ENCODE measurements around the gene MARCHF10.
A peak's percentile ranks its signal among the peaks of the same experiment; 100 is the strongest.

Gene MARCHF10

GRCh38 chr17:62713086-62713881 is 94.8 kb downstream of the MARCHF10 start:
- Histone ChIP-seq H3K27ac (ENCODE audit: insufficient read depth in 1 of 2, low read depth in 1 of 2, low read length in 2 of 2, poor library complexity in 1 of 2, severe bottlenecking in 2 of 2) (no peak overlapping the region), H3K4me1 (ENCODE audit: control extremely low read depth in 1 of 4, control insufficient read depth in 4 of 4, insufficient read depth in 4 of 4, low read length in 3 of 4) (no peaks in the 10 kb centered on the region), H3K36me3 (ENCODE audit: control insufficient read depth in 4 of 4, insufficient read depth in 4 of 4, low read length in 3 of 4) (no peaks in the 10 kb centered on the region), H3K27me3 (replicated peaks in 2 of 5; ENCODE audit: control insufficient read depth in 4 of 5, insufficient read depth in 5 of 5, low read length in 4 of 5) (no peaks in the 10 kb centered on the region), H3K9me3 (ENCODE audit: control extremely low read depth in 1 of 5, control insufficient read depth in 4 of 5, insufficient read depth in 2 of 5, low read depth in 1 of 5, low read length in 4 of 5) (peaks cover 0 to 8% (median 4%) of the 10 kb centered on the region in 5 experiments), H3K4me3 (ENCODE audit: control insufficient read depth in 1 of 7, extremely low read depth in 1 of 7, insufficient read depth in 4 of 7, low read depth in 2 of 7, low read length in 6 of 7) (no peak overlapping the region)
- DNase-seq, result no peak
- WGBS (ENCODE audit: insufficient coverage), result 94% methylated on average over 12 of the region's 17 CpGs
- ChIA-PET POLR2A (no interaction called here), CTCF (interaction anchor here (1.0 kb wide), 1 partner anchor 11 kb away, joined by 3 read pairs; no protein-coding TSS in a partner anchor)

GRCh38 chr17:62712171-62712581 is 95.9 kb downstream of the MARCHF10 start:
- DNase-seq, result no peak
- H3K27ac ChIP-seq (ENCODE audit: insufficient read depth in 1 of 2, low read depth in 1 of 2, low read length in 2 of 2, poor library complexity in 1 of 2, severe bottlenecking in 2 of 2), result no peak overlapping the region
- H3K4me3 ChIP-seq (ENCODE audit: control insufficient read depth in 1 of 7, extremely low read depth in 1 of 7, insufficient read depth in 4 of 7, low read depth in 2 of 7, low read length in 6 of 7), result no peak overlapping the region
- no peaks in the 10 kb centered on the region for H3K36me3 ChIP-seq (ENCODE audit: control insufficient read depth in 4 of 4, insufficient read depth in 4 of 4, low read length in 3 of 4)
- ChIA-PET CTCF (no interaction called here), POLR2A (no interaction called here)
- H3K9me3 ChIP-seq (ENCODE audit: control extremely low read depth in 1 of 5, control insufficient read depth in 4 of 5, insufficient read depth in 2 of 5, low read depth in 1 of 5, low read length in 4 of 5), result peaks cover 0 to 8% (median 4%) of the 10 kb centered on the region in 5 experiments
- H3K4me1 ChIP-seq (ENCODE audit: control extremely low read depth in 1 of 4, control insufficient read depth in 4 of 4, insufficient read depth in 4 of 4, low read length in 3 of 4), result no peaks in the 10 kb centered on the region
- WGBS (ENCODE audit: insufficient coverage), result 94% methylated on average over 8 of the region's 8 CpGs
- no peaks in the 10 kb centered on the region for H3K27me3 ChIP-seq (replicated peaks in 2 of 5; ENCODE audit: control insufficient read depth in 4 of 5, insufficient read depth in 5 of 5, low read length in 4 of 5)

- H3K27me3 ChIP-seq (replicated peaks in 2 of 5; ENCODE audit: control insufficient read depth in 4 of 5, insufficient read depth in 5 of 5, low read length in 4 of 5), result no peaks in the 10 kb centered on the region
- ChIA-PET CTCF (no interaction called here), POLR2A (no interaction called here)
- peaks cover 0 to 10% (median 3%) of the 10 kb centered on the region in 4 experiments for H3K4me1 ChIP-seq (ENCODE audit: control extremely low read depth in 1 of 4, control insufficient read depth in 4 of 4, insufficient read depth in 4 of 4, low read length in 3 of 4)
- WGBS (ENCODE audit: insufficient coverage), result 79% methylated on average over 2 of the region's 2 CpGs
- DNase-seq, result peak in 1 of 3 donors; percentile 9
- no peaks in the 10 kb centered on the region for H3K36me3 ChIP-seq (ENCODE audit: control insufficient read depth in 4 of 4, insufficient read depth in 4 of 4, low read length in 3 of 4)
- no peak overlapping the region for H3K27ac ChIP-seq (ENCODE audit: insufficient read depth in 1 of 2, low read depth in 1 of 2, low read length in 2 of 2, poor library complexity in 1 of 2, severe bottlenecking in 2 of 2)
- H3K4me3 ChIP-seq (ENCODE audit: control insufficient read depth in 1 of 7, extremely low read depth in 1 of 7, insufficient read depth in 4 of 7, low read depth in 2 of 7, low read length in 6 of 7), result no peak overlapping the region
- peaks cover 0 to 8% (median 4%) of the 10 kb centered on the region in 5 experiments for H3K9me3 ChIP-seq (ENCODE audit: control extremely low read depth in 1 of 5, control insufficient read depth in 4 of 5, insufficient read depth in 2 of 5, low read depth in 1 of 5, low read length in 4 of 5)
These were observed 99.5 kb downstream of the MARCHF10 start for GRCh38 chr17:62708587-62708986.

- no peak overlapping the region for H3K4me3 ChIP-seq (ENCODE audit: control insufficient read depth in 1 of 7, extremely low read depth in 1 of 7, insufficient read depth in 4 of 7, low read depth in 2 of 7, low read length in 6 of 7)
- no peak for DNase-seq
- POLR2A ChIA-PET, result no interaction called here
- H3K27me3 ChIP-seq (replicated peaks in 2 of 5; ENCODE audit: control insufficient read depth in 4 of 5, insufficient read depth in 5 of 5, low read length in 4 of 5), result peaks cover 0 to 4% (median 0%) of the 10 kb centered on the region in 5 experiments
- H3K36me3 ChIP-seq (ENCODE audit: control insufficient read depth in 4 of 4, insufficient read depth in 4 of 4, low read length in 3 of 4), result no peaks in the 10 kb centered on the region
- no peak overlapping the region for H3K27ac ChIP-seq (ENCODE audit: insufficient read depth in 1 of 2, low read depth in 1 of 2, low read length in 2 of 2, poor library complexity in 1 of 2, severe bottlenecking in 2 of 2)
- H3K4me1 ChIP-seq (ENCODE audit: control extremely low read depth in 1 of 4, control insufficient read depth in 4 of 4, insufficient read depth in 4 of 4, low read length in 3 of 4), result peaks cover 0 to 14% (median 6%) of the 10 kb centered on the region in 4 experiments
- CTCF ChIA-PET, result interaction anchor here (0.5 kb wide), 1 partner anchor 111 kb away, joined by 3 read pairs; no protein-coding TSS in a partner anchor
- 99% methylated on average over 8 of the region's 9 CpGs for WGBS (ENCODE audit: insufficient coverage)
- H3K9me3 ChIP-seq (ENCODE audit: control extremely low read depth in 1 of 5, control insufficient read depth in 4 of 5, insufficient read depth in 2 of 5, low read depth in 1 of 5, low read length in 4 of 5), result peaks cover 0 to 8% (median 4%) of the 10 kb centered on the region in 5 experiments
These were observed 100.7 kb downstream of the MARCHF10 start for GRCh38 chr17:62707425-62707739.

GRCh38 chr17:62706598-62707424 is 101.3 kb downstream of the MARCHF10 start:
- no peak overlapping the region for H3K27ac ChIP-seq (ENCODE audit: insufficient read depth in 1 of 2, low read depth in 1 of 2, low read length in 2 of 2, poor library complexity in 1 of 2, severe bottlenecking in 2 of 2)
- H3K9me3 ChIP-seq (ENCODE audit: control extremely low read depth in 1 of 5, control insufficient read depth in 4 of 5, insufficient read depth in 2 of 5, low read depth in 1 of 5, low read length in 4 of 5), result peaks cover 0 to 8% (median 4%) of the 10 kb centered on the region in 5 experiments
- H3K4me3 ChIP-seq (ENCODE audit: control insufficient read depth in 1 of 7, extremely low read depth in 1 of 7, insufficient read depth in 4 of 7, low read depth in 2 of 7, low read length in 6 of 7), result no peak overlapping the region
- peaks cover 0 to 4% (median 0%) of the 10 kb centered on the region in 5 experiments for H3K27me3 ChIP-seq (replicated peaks in 2 of 5; ENCODE audit: control insufficient read depth in 4 of 5, insufficient read depth in 5 of 5, low read length in 4 of 5)
- 91% methylated on average over 17 of the region's 20 CpGs for WGBS (ENCODE audit: insufficient coverage)
- no peaks in the 10 kb centered on the region for H3K36me3 ChIP-seq (ENCODE audit: control insufficient read depth in 4 of 4, insufficient read depth in 4 of 4, low read length in 3 of 4)
- DNase-seq, result no peak
- H3K4me1 ChIP-seq (ENCODE audit: control extremely low read depth in 1 of 4, control insufficient read depth in 4 of 4, insufficient read depth in 4 of 4, low read length in 3 of 4), result peaks cover 0 to 14% (median 6%) of the 10 kb centered on the region in 4 experiments
- POLR2A ChIA-PET, result no interaction called here
- CTCF ChIA-PET, result interaction anchor here (0.5 kb wide), 1 partner anchor 112 kb away, joined by 3 read pairs; no protein-coding TSS in a partner anchor

- WGBS (ENCODE audit: insufficient coverage), result 94% methylated on average over 11 of the region's 14 CpGs
These were observed 102.1 kb downstream of the MARCHF10 start for GRCh38 chr17:62705778-62706597.

More at GRCh38 chr17:62705778-62706597, 102.1 kb downstream of the MARCHF10 start:
- Histone ChIP-seq H3K4me3 (ENCODE audit: control insufficient read depth in 1 of 7, extremely low read depth in 1 of 7, insufficient read depth in 4 of 7, low read depth in 2 of 7, low read length in 6 of 7) (no peak overlapping the region), H3K9me3 (ENCODE audit: control extremely low read depth in 1 of 5, control insufficient read depth in 4 of 5, insufficient read depth in 2 of 5, low read depth in 1 of 5, low read length in 4 of 5) (peaks cover 0 to 8% (median 4%) of the 10 kb centered on the region in 5 experiments), H3K27me3 (replicated peaks in 2 of 5; ENCODE audit: control insufficient read depth in 4 of 5, insufficient read depth in 5 of 5, low read length in 4 of 5) (peaks cover 0 to 4% (median 0%) of the 10 kb centered on the region in 5 experiments), H3K27ac (ENCODE audit: insufficient read depth in 1 of 2, low read depth in 1 of 2, low read length in 2 of 2, poor library complexity in 1 of 2, severe bottlenecking in 2 of 2) (no peak overlapping the region), H3K4me1 (ENCODE audit: control extremely low read depth in 1 of 4, control insufficient read depth in 4 of 4, insufficient read depth in 4 of 4, low read length in 3 of 4) (peaks cover 0 to 14% (median 6%) of the 10 kb centered on the region in 4 experiments), H3K36me3 (ENCODE audit: control insufficient read depth in 4 of 4, insufficient read depth in 4 of 4, low read length in 3 of 4) (no peaks in the 10 kb centered on the region)
- POLR2A ChIA-PET, result no interaction called here
- no peak for DNase-seq
- CTCF ChIA-PET, result interaction anchor here (1.2 kb wide), 1 partner anchor 262 kb away, joined by 4 read pairs; no protein-coding TSS in a partner anchor
